ENCODE results near the gene DOCK2.
"Not testable (repeated sequence)": the region's sequence is repeated elsewhere in the genome, so short reads cannot be mapped to it uniquely, and the experiment has no call there.

DOCK2 gene

GRCh38 chr5:169606279-169606678 is 30.8 kb upstream of the DOCK2 start:
- no peak overlapping the region for H3K27ac ChIP-seq
- DNase-seq (ENCODE audit: low spot score), result no peak
- no peak overlapping the region for H3K4me3 ChIP-seq
- TF ChIP-seq, protein P1, sequence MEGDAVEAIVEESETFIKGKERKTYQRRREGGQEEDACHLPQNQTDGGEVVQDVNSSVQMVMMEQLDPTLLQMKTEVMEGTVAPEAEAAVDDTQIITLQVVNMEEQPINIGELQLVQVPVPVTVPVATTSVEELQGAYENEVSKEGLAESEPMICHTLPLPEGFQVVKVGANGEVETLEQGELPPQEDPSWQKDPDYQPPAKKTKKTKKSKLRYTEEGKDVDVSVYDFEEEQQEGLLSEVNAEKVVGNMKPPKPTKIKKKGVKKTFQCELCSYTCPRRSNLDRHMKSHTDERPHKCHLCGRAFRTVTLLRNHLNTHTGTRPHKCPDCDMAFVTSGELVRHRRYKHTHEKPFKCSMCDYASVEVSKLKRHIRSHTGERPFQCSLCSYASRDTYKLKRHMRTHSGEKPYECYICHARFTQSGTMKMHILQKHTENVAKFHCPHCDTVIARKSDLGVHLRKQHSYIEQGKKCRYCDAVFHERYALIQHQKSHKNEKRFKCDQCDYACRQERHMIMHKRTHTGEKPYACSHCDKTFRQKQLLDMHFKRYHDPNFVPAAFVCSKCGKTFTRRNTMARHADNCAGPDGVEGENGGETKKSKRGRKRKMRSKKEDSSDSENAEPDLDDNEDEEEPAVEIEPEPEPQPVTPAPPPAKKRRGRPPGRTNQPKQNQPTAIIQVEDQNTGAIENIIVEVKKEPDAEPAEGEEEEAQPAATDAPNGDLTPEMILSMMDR (IDR thresholded peaks at IDR 0.05), result no peak

- TF ChIP-seq, protein P1 (IDR thresholded peaks at IDR 0.05), result no peak
Measured at GRCh38 chr5:169607882-169608281, 29.2 kb upstream of the DOCK2 start.

DNA sequence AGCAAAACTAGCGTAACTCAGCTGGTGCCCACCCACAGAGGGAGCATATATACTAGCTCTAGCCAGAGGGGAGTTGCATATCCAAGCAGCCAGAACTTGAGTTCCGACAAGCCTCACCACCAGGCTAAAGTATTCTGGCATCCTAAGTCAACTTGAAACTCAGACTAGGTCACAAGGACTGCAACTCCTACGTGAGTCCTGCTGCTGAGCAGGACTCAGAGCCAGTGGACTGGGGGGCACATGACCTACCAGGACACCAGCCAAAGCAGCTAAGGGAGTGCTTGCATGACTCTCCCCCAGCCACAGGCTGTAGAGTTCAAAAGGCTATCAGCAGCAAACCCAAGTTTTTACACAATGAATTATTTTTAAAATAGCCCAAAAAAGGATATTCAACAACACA is 27.4 kb upstream of the DOCK2 start:
- DNase-seq (ENCODE audit: low spot score), result no peak
- TF ChIP-seq, protein P1 (IDR thresholded peaks at IDR 0.05), result no peak
- Histone ChIP-seq H3K4me3 (no peak overlapping the region), H3K27ac (no peak overlapping the region)

More at GRCh38 chr5:169607882-169608281, 29.2 kb upstream of the DOCK2 start:
- no peak overlapping the region for H3K27ac ChIP-seq
- H3K4me3 ChIP-seq, result no peak overlapping the region
- DNase-seq (ENCODE audit: low spot score), result no peak

GRCh38 chr5:169610606-169611005 is 26.5 kb upstream of the DOCK2 start:
- DNase-seq (ENCODE audit: low spot score), result no peak
- Histone ChIP-seq H3K27ac (no peak overlapping the region), H3K4me3 (no peak overlapping the region)
- TF ChIP-seq, protein P1 (IDR thresholded peaks at IDR 0.05), result no peak

DNA sequence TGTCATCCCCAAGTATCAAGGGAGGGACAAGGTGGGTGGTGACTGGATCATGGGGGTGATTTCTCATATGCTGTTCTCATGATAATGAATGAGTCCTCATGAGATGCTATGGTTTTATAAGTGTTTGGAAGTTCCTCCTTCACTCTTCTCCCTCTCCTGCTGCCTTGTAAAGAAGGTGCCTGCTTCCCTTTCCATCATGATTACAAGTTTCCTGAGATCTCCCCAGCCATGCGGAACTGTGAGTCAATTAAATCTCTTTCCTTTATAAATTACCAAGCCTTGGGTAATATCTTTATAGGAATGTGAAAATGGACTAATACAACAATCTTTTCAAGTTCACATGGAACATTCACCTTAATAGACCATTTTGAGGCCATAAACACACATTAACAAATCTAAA is 21.5 kb upstream of the DOCK2 start:
- no peak for DNase-seq (ENCODE audit: low spot score)
- TF ChIP-seq, protein P1 (IDR thresholded peaks at IDR 0.05), result no peak
- H3K27ac ChIP-seq, result no peak overlapping the region
- H3K4me3 ChIP-seq, result no peak overlapping the region

- not testable (repeated sequence) for H3K4me3 ChIP-seq; H3K27ac ChIP-seq; DNase-seq (ENCODE audit: low spot score)
Measured at GRCh38 chr5:169624307-169624706, 12.8 kb upstream of the DOCK2 start.

DNA sequence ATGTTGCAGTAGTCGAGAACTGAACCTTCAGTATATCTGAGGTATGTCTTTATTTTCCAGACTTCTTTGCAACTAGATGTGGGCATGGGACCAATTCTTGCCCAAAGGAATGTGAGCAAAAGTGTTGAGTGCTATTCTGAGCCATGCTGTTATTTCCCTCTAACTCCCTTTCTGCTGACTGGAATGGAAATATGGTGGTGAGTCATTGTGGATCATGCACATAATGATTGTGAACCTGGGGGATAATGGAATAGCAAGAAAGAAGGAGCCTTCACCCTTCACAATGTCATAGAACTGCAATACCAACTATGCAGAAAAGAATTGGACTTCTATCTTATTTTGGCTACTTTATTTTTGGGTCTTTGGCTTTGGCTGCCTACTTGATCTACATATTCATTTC is 10.3 kb upstream of the DOCK2 start:
- DNase-seq (ENCODE audit: low spot score), result no peak
- H3K4me3 ChIP-seq, result no peak overlapping the region
- H3K27ac ChIP-seq, result no peak overlapping the region

More for the DNA sequence above, 10.3 kb upstream of the DOCK2 start:
- TF ChIP-seq, protein P1 (IDR thresholded peaks at IDR 0.05), result no peak
